Liver (tissue), 9 donors: Measurements from ENCODE around the gene ITIH4. TPM values are rescaled to one million over a fixed set of nuclear protein-coding genes. Genes with fewer than 3 reads are reported as not detected.

ENCODE experiments used
- DNase-seq: peaks from one replicate; pipeline ENCODE4 v3.0.0-alpha.2; 2017; ENCODE audit warnings: low spot score
- H3K27ac ChIP-seq, 2 donors: one replicate each; pipeline ENCODE4 v1.7.0; 2013; ENCODE audit warnings: inconsistent platforms in 2 of 2, low read length in 2 of 2, control low read depth in 1 of 2, low read depth in 1 of 2, mild to moderate bottlenecking in 1 of 2
- H3K27me3 ChIP-seq, 4 donors: one replicate each; pipeline versions ENCODE4 v1.6.1 to v1.7.0; 2013; ENCODE audit warnings: low read length in 3 of 4, inconsistent platforms in 1 of 4, mild to moderate bottlenecking in 1 of 4, moderate library complexity in 1 of 4; ENCODE audit not compliant: control insufficient read depth in 4 of 4, insufficient read depth in 4 of 4
- H3K36me3 ChIP-seq, 4 donors: one replicate each; pipeline versions ENCODE4 v1.6.1 to v1.7.0; 2013; ENCODE audit warnings: low read length in 3 of 4, mild to moderate bottlenecking in 3 of 4, low read depth in 1 of 4, moderate library complexity in 1 of 4; ENCODE audit not compliant: control insufficient read depth in 4 of 4, insufficient read depth in 3 of 4
- H3K4me1 ChIP-seq, 4 donors: one replicate each; pipeline versions ENCODE4 v1.6.1 to v1.7.0; 2013; ENCODE audit warnings: low read length in 3 of 4, mild to moderate bottlenecking in 3 of 4, moderate library complexity in 1 of 4; ENCODE audit not compliant: control insufficient read depth in 4 of 4, insufficient read depth in 4 of 4
- H3K4me3 ChIP-seq, 3 donors: one replicate each; pipeline versions ENCODE4 v1.6.1 to v1.7.0; 2013; ENCODE audit warnings: low read length in 3 of 3, control low read depth in 1 of 3, low read depth in 1 of 3, mild to moderate bottlenecking in 1 of 3
- H3K9ac ChIP-seq, 2 donors: one replicate each; pipeline ENCODE4 v1.7.0; 2013; ENCODE audit warnings: low read length in 2 of 2, mild to moderate bottlenecking in 2 of 2, moderate library complexity in 2 of 2, control low read depth in 1 of 2, low read depth in 1 of 2
- H3K9me3 ChIP-seq, 4 donors: one replicate each; pipeline versions ENCODE4 v1.6.1 to v1.7.0; 2013; ENCODE audit warnings: low read length in 3 of 4; ENCODE audit not compliant: control insufficient read depth in 4 of 4
- ATF3 ChIP-seq: IDR thresholded peaks from 2 replicates; pipeline ENCODE4 v1.6.1; 2016; ENCODE audit warnings: antibody characterized with exemption
- CTCF ChIP-seq: fragments of 150-350 bp; IDR thresholded peaks from 2 replicates; pipeline ENCODE4 v1.5.1; 2017; ENCODE audit warnings: improper control_type of control experiment, low read depth, low read length; ENCODE audit not compliant: missing input control
- EGR1 ChIP-seq, 2 donors: IDR thresholded peaks; 2 replicates each; pipeline ENCODE4 v1.6.1; 2016 to 2018; ENCODE audit warnings: antibody characterized with exemption in 2 of 2, low read depth in 2 of 2
- FOXA1 ChIP-seq: IDR thresholded peaks from 2 replicates; pipeline ENCODE4 v1.6.1; 2016; ENCODE audit warnings: antibody characterized with exemption
- FOXA2 ChIP-seq: IDR thresholded peaks from 2 replicates; pipeline ENCODE4 v1.6.1; 2016; ENCODE audit warnings: antibody characterized with exemption
- GABPA ChIP-seq, 2 donors: IDR thresholded peaks in 1 of 2; conservative IDR thresholded peaks in 1 of 2; 2 replicates each; pipeline ENCODE4 v1.6.1; 2016; ENCODE audit warnings: antibody characterized with exemption in 2 of 2, mild to moderate bottlenecking in 1 of 2, moderate library complexity in 1 of 2
- HNF4A ChIP-seq, 2 donors: conservative IDR thresholded peaks; 2 replicates each; pipeline ENCODE4 v1.6.1; 2016; ENCODE audit warnings: antibody characterized with exemption in 2 of 2, mild to moderate bottlenecking in 2 of 2
- HNF4G ChIP-seq: IDR thresholded peaks from 2 replicates; pipeline ENCODE4 v1.6.1; 2016; ENCODE audit warnings: antibody characterized with exemption
- JUND ChIP-seq, 2 donors: IDR thresholded peaks; 2 replicates each; pipeline ENCODE4 v1.6.1; 2016; ENCODE audit warnings: antibody characterized with exemption in 2 of 2
- MAX ChIP-seq: IDR thresholded peaks from 2 replicates; pipeline ENCODE4 v1.6.1; 2016; ENCODE audit warnings: antibody characterized with exemption
- NR2F2 ChIP-seq: IDR thresholded peaks from 2 replicates; pipeline ENCODE4 v1.6.1; 2016; ENCODE audit warnings: antibody characterized with exemption
- RAD21 ChIP-seq, 2 donors: IDR thresholded peaks; 2 replicates each; pipeline ENCODE4 v1.6.1; 2016; ENCODE audit warnings: antibody characterized with exemption in 2 of 2, mild to moderate bottlenecking in 2 of 2
- REST ChIP-seq: IDR thresholded peaks from 2 replicates; pipeline ENCODE4 v1.6.1; 2016; ENCODE audit warnings: antibody characterized with exemption, mild to moderate bottlenecking
- RXRA ChIP-seq, 2 donors: IDR thresholded peaks; 2 replicates each; pipeline ENCODE4 v1.6.1; 2017 to 2018; ENCODE audit warnings: antibody characterized with exemption in 2 of 2, mild to moderate bottlenecking in 1 of 2
- SP1 ChIP-seq: IDR thresholded peaks from 2 replicates; pipeline ENCODE4 v1.6.1; 2018; ENCODE audit warnings: antibody characterized with exemption, mild to moderate bottlenecking
- TAF1 ChIP-seq: conservative IDR thresholded peaks from 2 replicates; pipeline ENCODE4 v1.6.1; 2016; ENCODE audit warnings: antibody characterized with exemption, mild to moderate bottlenecking
- YY1 ChIP-seq: IDR thresholded peaks from 2 replicates; pipeline ENCODE4 v1.6.1; 2016; ENCODE audit warnings: antibody characterized with exemption, mild to moderate bottlenecking
- ZBTB33 ChIP-seq: IDR thresholded peaks from 2 replicates; pipeline ENCODE4 v1.6.1; 2016; ENCODE audit warnings: antibody characterized with exemption
- WGBS: extraction: QIAGEN DNeasy Blood & Tissue Kit; methylation state at CpG from one replicate; pipeline ENCODE4 v1.1.7; 2013; 5-methylcytosine and 5-hydroxymethylcytosine counted together
- polyA plus RNA-seq, 2 donors: library from polyadenylated mRNA; stranded (reverse) in 1 of 2; unstranded in 1 of 2; fragments of 200-250 nt in 1 of 2; fragments of >200 nt in 1 of 2; fragmentation: Nextera tagmentation in 1 of 2; extraction: Ambion mirVana in 1 of 2; gene quantifications; one replicate each; pipeline versions ENCODE4 v1.2.1 to v1.2.3, GENCODE V29; 2013 to 2015
- total RNA-seq, 2 donors: library from RNA; depleted of rRNA; stranded (reverse); fragments of >200 nt; gene quantifications; one replicate each; pipeline ENCODE4 v1.2.3, GENCODE V29; 2014
- donor health status: healthy.
- donor health status: healthy.
- donor health status: healthy.
- donor health status: healthy.
- donor health status: healthy.

The ITIH4 gene
- total and polyA plus RNA-seq, 4 donors, result 447 to 3,354 (median 2,410) TPM

GRCh38 chr3:52827866-52828376 is 2.6 kb downstream of the ITIH4 start:
- Histone ChIP-seq H3K27me3 (no peaks in the 10 kb centered on the region), H3K4me1 (peaks cover 2 to 72% (median 57%) of the 10 kb centered on the region in 4 donors), H3K27ac (peak overlapping the region; percentile 96 to 99), H3K9me3 (no peaks in the 10 kb centered on the region), H3K4me3 (peak overlapping the region; percentile 62 to 94 (median 93)), H3K9ac (peak overlapping the region; percentile 37 to 46), H3K36me3 (peaks cover 14 to 46% (median 36%) of the 10 kb centered on the region in 4 donors)
- WGBS, result 34% methylated on average over 10 of the region's 10 CpGs
- DNase-seq, result peak; percentile 59
- TF ChIP-seq CTCF (peak; percentile 44), SP1 (peak; percentile 74), YY1 (peak; percentile 84), HNF4G (no peak), RXRA (IDR thresholded peaks at IDR 0.05) (peak; percentile 68 to 85), HNF4A (conservative IDR thresholded peaks at IDR 0.05) (peak; percentile 52 to 68), EGR1 (IDR thresholded peaks at IDR 0.05; ENCODE audit: low read depth in 2 of 2) (peak; percentile 62 to 64), NR2F2 (no peak), REST (peak; percentile 79), MAX (peak; percentile 74), ATF3 (peak; percentile 62), JUND (IDR thresholded peaks at IDR 0.05) (peak; percentile 60), GABPA (IDR thresholded peaks at IDR 0.05 in 1 of 2, conservative IDR thresholded peaks at IDR 0.05 in 1 of 2) (peak in 1 of 2 donors; percentile 48), FOXA1 (no peak), ZBTB33 (peak; percentile 49), FOXA2 (no peak), TAF1 (peak; percentile 83), RAD21 (IDR thresholded peaks at IDR 0.05) (peak; percentile 63 to 64)
